A549 (cell line): Measurements from ENCODE around the gene ACOD1. TPM values are rescaled to one million over a fixed set of nuclear protein-coding genes. Genes with fewer than 3 reads are reported as not detected.

Experiments
- ATAC-seq, 2 experiments: fragments of 200-7000 bp in 1 of 2; fragments of >200 bp in 1 of 2; cut with Nextera tagmentation in 1 of 2; cut with Tn5 transposase in 1 of 2; 3 replicates each; pipeline versions ENCODE4 v1.8.0 to v1.9.1; 2018 to 2020; ENCODE audit warnings: mild to moderate bottlenecking in 1 of 2, moderate library complexity in 1 of 2
- CTCF ChIA-PET: fragments of 300-600 bp; sonication (Branson Sonifier 250); formaldehyde crosslinking; extraction: SDS; loops from one replicate; lab custom pipeline; 2021; ENCODE audit warnings: antibody characterized with exemption, inconsistent platforms; lab: Yijun Ruan, JAX
- POLR2A ChIA-PET: fragments of 350-600 bp; formaldehyde crosslinking; extraction: SDS; loops from one replicate; lab custom pipeline; 2021; ENCODE audit warnings: antibody characterized with exemption, inconsistent platforms; lab: Yijun Ruan, JAX
- DNase-seq, 2 experiments: peaks; one replicate each; pipeline versions ENCODE4 v3.0.0 to v3.0.0-alpha.2; 2011 to 2016; ENCODE audit warnings: low read depth in 1 of 2, low spot score in 1 of 2
- FAIRE-seq: peaks from 2 replicates; lab custom pipeline; 2011; peaks lifted over from hg19 to GRCh38; lab: Jason Lieb, UNC
- H3K27ac ChIP-seq, 2 experiments: fragments of >200 bp; sonication (Bioruptor Twin); formaldehyde crosslinking; 3 replicates each; pipeline ENCODE4 v1.5.1; 2016 to 2017
- H3K4me1 ChIP-seq: fragments of >200 bp; sonication (Bioruptor Twin); formaldehyde crosslinking; 3 replicates; pipeline ENCODE4 v1.6.1; 2016
- H3K4me2 ChIP-seq: fragments of >200 bp; sonication (Bioruptor Twin); formaldehyde crosslinking; 3 replicates; pipeline ENCODE4 v1.6.1; 2016
- H3K4me3 ChIP-seq: fragments of >200 bp; sonication (Bioruptor Twin); formaldehyde crosslinking; 3 replicates; pipeline ENCODE4 v1.5.1; 2016
- H3K9me3 ChIP-seq: fragments of >200 bp; sonication (Bioruptor Twin); formaldehyde crosslinking; 3 replicates; pipeline ENCODE4 v1.6.1; 2016
- CHD4 ChIP-seq: fragments of 200-600 bp; sonication (generic); IDR thresholded peaks from 2 replicates; pipeline ENCODE4 v1.6.1; 2016; ENCODE audit warnings: antibody characterized with exemption, mild to moderate bottlenecking, borderline replicate concordance
- FOSB ChIP-seq: fragments of 250-450 bp; sonication (Bioruptor Pico); IDR thresholded peaks from 2 replicates; pipeline ENCODE4 v1.5.0; 2020; ENCODE audit warnings: mild to moderate bottlenecking, moderate library complexity
- HOXB5 ChIP-seq: fragments of 250-450 bp; sonication (Bioruptor Pico); IDR thresholded peaks from 2 replicates; pipeline ENCODE4 v1.5.0; 2020; ENCODE audit warnings: mild to moderate bottlenecking, moderate library complexity
- JUNB ChIP-seq: fragments of >200 bp; sonication (Bioruptor Twin); formaldehyde crosslinking; IDR thresholded peaks from 2 replicates; pipeline ENCODE4 v1.6.1; 2016
- NPAS2 ChIP-seq: fragments of 250-450 bp; sonication (Bioruptor Pico); IDR thresholded peaks from 2 replicates; pipeline ENCODE4 v1.8.0; 2022; ENCODE audit warnings: mild to moderate bottlenecking, moderate library complexity, borderline replicate concordance
- NR3C1 ChIP-seq: fragments of >200 bp; sonication (Bioruptor Twin); formaldehyde crosslinking; IDR thresholded peaks from 3 replicates; pipeline ENCODE4 v1.6.1; 2017
- POLR2A ChIP-seq: IDR thresholded peaks from 2 replicates; pipeline ENCODE4 v1.6.1; 2012; ENCODE audit warnings: mild to moderate bottlenecking, low read length
- RAD21 ChIP-seq, 2 experiments: fragments of >200 bp in 1 of 2; sonication (Bioruptor Twin) in 1 of 2; formaldehyde crosslinking in 1 of 2; IDR thresholded peaks in 1 of 2; conservative IDR thresholded peaks in 1 of 2; 2 replicates in 1 of 2; 3 replicates in 1 of 2; pipeline ENCODE4 v1.6.1; 2012 to 2018; ENCODE audit warnings: inconsistent platforms in 1 of 2
- RCOR1 ChIP-seq: fragments of 150-350 bp; IDR thresholded peaks from 2 replicates; pipeline ENCODE4 v1.6.1; 2014; ENCODE audit warnings: antibody characterized with exemption, low read length, low read depth
- WGBS: methylation state at CpG from one replicate; pipeline ENCODE4 v1.1.6; 2017; ENCODE audit errors: missing lambda C conversion rate; 5-methylcytosine and 5-hydroxymethylcytosine counted together
- polyA plus RNA-seq, 4 experiments: library from polyadenylated mRNA; depleted of rRNA in 3 of 4; stranded (reverse); fragments of >200 nt; fragmentation: RNase III in 1 of 4; extraction: RNeasy Plus Mini Kit Qiagen cat#74134 plus additional on column Dnase treatment in 1 of 4; gene quantifications; 2 replicates in 3 of 4; 3 replicates in 1 of 4; pipeline ENCODE4 v1.2.3, GENCODE V29; 2011 to 2017
- TF ChIP-seq, protein P1 (sequence below): fragments of 200-600 bp; sonication (generic); IDR thresholded peaks from 2 replicates; pipeline ENCODE4 v1.6.1; 2016; ENCODE audit warnings: antibody characterized with exemption, mild to moderate bottlenecking, moderate library complexity
- TF ChIP-seq, protein P2 (sequence below): fragments of >200 bp; sonication (Bioruptor Twin); formaldehyde crosslinking; IDR thresholded peaks from 3 replicates; pipeline ENCODE4 v1.5.1; 2016

Gene ACOD1
- polyA plus RNA-seq, 2 of the 4 experiments (the other 2 are of a cell fraction): not detected

DNA sequence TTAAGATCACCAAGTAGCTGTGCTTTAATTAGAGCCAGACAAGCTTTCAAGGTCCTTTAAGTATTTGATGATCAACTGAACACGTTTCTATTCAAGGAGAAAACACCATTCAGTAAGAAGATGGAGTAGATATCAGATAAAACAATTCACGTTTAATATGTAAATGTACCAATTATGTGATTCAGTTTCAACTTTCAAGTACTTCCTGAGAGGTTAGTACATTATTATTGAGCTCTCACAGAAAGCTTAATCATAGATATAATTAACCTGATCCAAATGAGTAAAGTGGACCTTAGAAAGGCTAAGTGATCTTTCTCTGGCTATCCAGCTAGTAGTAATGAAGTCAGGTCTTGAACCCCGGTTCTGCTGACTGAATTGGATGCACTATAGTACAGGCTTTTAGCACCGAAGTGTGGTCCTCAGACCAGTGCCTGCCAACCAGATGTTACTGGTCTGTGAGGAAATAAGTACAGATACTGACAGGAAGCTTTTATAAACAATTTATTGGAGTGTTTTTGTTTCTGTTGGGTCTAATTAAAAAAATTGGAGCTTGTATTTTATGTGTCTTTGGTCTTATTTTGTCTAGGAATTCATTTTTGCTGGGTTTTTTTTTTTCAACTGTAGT, 53.8 kb downstream of the ACOD1 start:
- ATAC-seq (peak in 1 of 2 experiments; percentile 29; a peak in 1 of 6 replicates), DNase-seq (no peak), FAIRE-seq (no peak)
- Histone ChIP-seq H3K4me3 (no peak overlapping the region), H3K27ac (no peak overlapping the region), H3K9me3 (no peaks in the 10 kb centered on the region), H3K4me2 (no peak overlapping the region), H3K4me1 (0 out of 3 replicates have a peak, but pooled peaks cover 2% of the 10 kb centered on the region)
- TF ChIP-seq HOXB5 (CRISPR knock-in tag) (no peak), FOSB (no peak), NR3C1 (no peak), JUNB (no peak), POLR2A (no peak), RCOR1 (no peak), CHD4 (no peak)
- TF ChIP-seq, protein P1, sequence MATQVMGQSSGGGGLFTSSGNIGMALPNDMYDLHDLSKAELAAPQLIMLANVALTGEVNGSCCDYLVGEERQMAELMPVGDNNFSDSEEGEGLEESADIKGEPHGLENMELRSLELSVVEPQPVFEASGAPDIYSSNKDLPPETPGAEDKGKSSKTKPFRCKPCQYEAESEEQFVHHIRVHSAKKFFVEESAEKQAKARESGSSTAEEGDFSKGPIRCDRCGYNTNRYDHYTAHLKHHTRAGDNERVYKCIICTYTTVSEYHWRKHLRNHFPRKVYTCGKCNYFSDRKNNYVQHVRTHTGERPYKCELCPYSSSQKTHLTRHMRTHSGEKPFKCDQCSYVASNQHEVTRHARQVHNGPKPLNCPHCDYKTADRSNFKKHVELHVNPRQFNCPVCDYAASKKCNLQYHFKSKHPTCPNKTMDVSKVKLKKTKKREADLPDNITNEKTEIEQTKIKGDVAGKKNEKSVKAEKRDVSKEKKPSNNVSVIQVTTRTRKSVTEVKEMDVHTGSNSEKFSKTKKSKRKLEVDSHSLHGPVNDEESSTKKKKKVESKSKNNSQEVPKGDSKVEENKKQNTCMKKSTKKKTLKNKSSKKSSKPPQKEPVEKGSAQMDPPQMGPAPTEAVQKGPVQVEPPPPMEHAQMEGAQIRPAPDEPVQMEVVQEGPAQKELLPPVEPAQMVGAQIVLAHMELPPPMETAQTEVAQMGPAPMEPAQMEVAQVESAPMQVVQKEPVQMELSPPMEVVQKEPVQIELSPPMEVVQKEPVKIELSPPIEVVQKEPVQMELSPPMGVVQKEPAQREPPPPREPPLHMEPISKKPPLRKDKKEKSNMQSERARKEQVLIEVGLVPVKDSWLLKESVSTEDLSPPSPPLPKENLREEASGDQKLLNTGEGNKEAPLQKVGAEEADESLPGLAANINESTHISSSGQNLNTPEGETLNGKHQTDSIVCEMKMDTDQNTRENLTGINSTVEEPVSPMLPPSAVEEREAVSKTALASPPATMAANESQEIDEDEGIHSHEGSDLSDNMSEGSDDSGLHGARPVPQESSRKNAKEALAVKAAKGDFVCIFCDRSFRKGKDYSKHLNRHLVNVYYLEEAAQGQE: no peak
- CTCF ChIA-PET: interaction anchor here (0.6 to 1.9 kb wide), 13 partner anchors 10 to 1133 kb away, joined by 3 to 8 read pairs (median 3); partner anchors contain the start of gene CLN5
- POLR2A ChIA-PET: interaction anchor here (1.0 kb wide), 1 partner anchor 9 kb away, joined by 3 read pairs; no protein-coding TSS in a partner anchor
- 54% methylated on average over 4 of the region's 4 CpGs for WGBS

DNA sequence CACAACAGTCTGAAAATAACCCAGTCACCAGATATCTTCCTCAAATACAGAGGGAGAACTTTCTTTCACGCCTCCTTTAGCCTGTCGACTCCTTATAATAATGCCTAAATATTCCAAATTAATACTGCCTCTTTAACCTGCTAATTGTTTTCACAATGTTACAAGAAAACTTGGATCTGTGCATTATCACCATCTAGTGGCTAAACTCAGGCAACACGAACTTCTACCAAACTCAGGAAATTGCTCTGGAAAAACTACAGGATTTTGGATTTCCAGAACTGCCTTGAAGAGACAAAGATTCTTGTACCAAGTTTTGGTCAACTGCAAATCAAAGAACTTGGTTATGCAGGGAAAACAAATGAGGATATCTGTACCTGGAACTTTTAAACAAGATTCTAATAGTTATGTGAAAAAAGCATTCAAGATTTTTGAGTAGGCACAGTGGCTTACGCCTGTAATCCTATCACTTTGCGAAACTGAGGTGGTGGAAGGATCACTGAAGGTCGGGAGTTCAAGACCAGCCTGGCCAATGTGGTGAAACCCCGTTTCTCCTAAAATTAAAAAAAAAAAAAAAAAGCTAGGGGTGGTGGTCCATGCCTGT, 54.4 kb downstream of the ACOD1 start:
- peak in 1 of 2 experiments; percentile 74; a peak in 3 of 6 replicates for ATAC-seq

More for the DNA sequence above, 54.4 kb downstream of the ACOD1 start:
- no peak for FAIRE-seq
- peak; percentile 22 for DNase-seq
- 0 out of 3 replicates have a peak, but pooled peaks cover 2% of the 10 kb centered on the region for H3K4me1 ChIP-seq
- TF ChIP-seq NPAS2 (CRISPR knock-in tag) (no peak), RAD21 (conservative IDR thresholded peaks at IDR 0.05 in 1 of 2, IDR thresholded peaks at IDR 0.05 in 1 of 2) (peak; percentile 21; a peak in 2 of 5 replicates)
- TF ChIP-seq, protein P2, sequence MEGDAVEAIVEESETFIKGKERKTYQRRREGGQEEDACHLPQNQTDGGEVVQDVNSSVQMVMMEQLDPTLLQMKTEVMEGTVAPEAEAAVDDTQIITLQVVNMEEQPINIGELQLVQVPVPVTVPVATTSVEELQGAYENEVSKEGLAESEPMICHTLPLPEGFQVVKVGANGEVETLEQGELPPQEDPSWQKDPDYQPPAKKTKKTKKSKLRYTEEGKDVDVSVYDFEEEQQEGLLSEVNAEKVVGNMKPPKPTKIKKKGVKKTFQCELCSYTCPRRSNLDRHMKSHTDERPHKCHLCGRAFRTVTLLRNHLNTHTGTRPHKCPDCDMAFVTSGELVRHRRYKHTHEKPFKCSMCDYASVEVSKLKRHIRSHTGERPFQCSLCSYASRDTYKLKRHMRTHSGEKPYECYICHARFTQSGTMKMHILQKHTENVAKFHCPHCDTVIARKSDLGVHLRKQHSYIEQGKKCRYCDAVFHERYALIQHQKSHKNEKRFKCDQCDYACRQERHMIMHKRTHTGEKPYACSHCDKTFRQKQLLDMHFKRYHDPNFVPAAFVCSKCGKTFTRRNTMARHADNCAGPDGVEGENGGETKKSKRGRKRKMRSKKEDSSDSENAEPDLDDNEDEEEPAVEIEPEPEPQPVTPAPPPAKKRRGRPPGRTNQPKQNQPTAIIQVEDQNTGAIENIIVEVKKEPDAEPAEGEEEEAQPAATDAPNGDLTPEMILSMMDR: peak; percentile 53
- TF ChIP-seq, all 56 proteins: peak for 2
- no peak overlapping the region for H3K4me3 ChIP-seq
- ChIA-PET POLR2A (interaction anchor here (1.0 kb wide), 1 partner anchor 9 kb away, joined by 3 read pairs; no protein-coding TSS in a partner anchor), CTCF (interaction anchor here (0.6 to 1.9 kb wide), 12 partner anchors 11 to 469 kb away, joined by 3 to 8 read pairs (median 3); partner anchors contain the start of gene CLN5)
- H3K9me3 ChIP-seq: no peaks in the 10 kb centered on the region
- no peak overlapping the region for H3K4me2 ChIP-seq
- WGBS: 40% methylated on average over 7 of the region's 7 CpGs
- H3K27ac ChIP-seq: no peak overlapping the region

Other genes starting within 250 kb of the ACOD1 start
- gene KCTD12, start 62.1 kb upstream of the ACOD1 start, polyA plus RNA-seq (2011; rRNA removed): 0.90 and 0.93 TPM in 2 replicates
- gene KCTD12, start 62.1 kb upstream of the ACOD1 start, polyA plus RNA-seq (2017; fragmentation: RNase III; extraction: RNeasy Plus Mini Kit Qiagen cat#74134 plus additional on column Dnase treatment): 0.66 to 0.77 TPM (median 0.71 TPM) in 3 replicates
- gene CLN5, start 43.6 kb downstream of the ACOD1 start, polyA plus RNA-seq (2011; rRNA removed): 20.0 and 21.1 TPM in 2 replicates
- 11.7 to 12.6 TPM (median 12.1 TPM) in 3 replicates for gene CLN5, start 43.6 kb downstream of the ACOD1 start, polyA plus RNA-seq (2017; fragmentation: RNase III; extraction: RNeasy Plus Mini Kit Qiagen cat#74134 plus additional on column Dnase treatment)
- 24.0 and 24.3 TPM in 2 replicates for gene FBXL3, start 78.6 kb downstream of the ACOD1 start, polyA plus RNA-seq (2011; rRNA removed)
- 16.8 to 20.3 TPM (median 17.8 TPM) in 3 replicates for gene FBXL3, start 78.6 kb downstream of the ACOD1 start, polyA plus RNA-seq (2017; fragmentation: RNase III; extraction: RNeasy Plus Mini Kit Qiagen cat#74134 plus additional on column Dnase treatment)